SU-DHL-6 (cell line): Measurements from ENCODE around the gene PHOSPHO2.

Experiments
- H2AFZ ChIP-seq: fragments of 200-600 bp; sonication (generic); 2 replicates; pipeline ENCODE4 v1.6.1; 2014; ENCODE audit warnings: low read depth, mild to moderate bottlenecking, moderate library complexity, mixed read lengths, antibody characterized with exemption, low read length; ENCODE audit not compliant: severe bottlenecking
- H3F3A ChIP-seq: fragments of 200-600 bp; shearing (Covaris generic); 2 replicates; pipeline ENCODE4 v1.6.0; 2016; ENCODE audit warnings: antibody characterized with exemption, mild to moderate bottlenecking; ENCODE audit not compliant: insufficient read depth
- H3K27ac ChIP-seq: fragments of 200-600 bp; sonication (generic); 2 replicates; pipeline ENCODE4 v1.5.1; 2016; ENCODE audit warnings: low read depth, mild to moderate bottlenecking, low read length, moderate library complexity, mixed read lengths
- H3K27me3 ChIP-seq: fragments of 200-600 bp; sonication (generic), shearing (Covaris generic); 2 replicates; pipeline ENCODE4 v1.6.0; 2014; ENCODE audit warnings: mild to moderate bottlenecking, low read length
- H3K36me3 ChIP-seq: fragments of 200-600 bp; sonication (generic); 2 replicates; pipeline ENCODE4 v1.6.1; 2014; ENCODE audit warnings: mild to moderate bottlenecking, low read length, mixed read lengths
- H3K4me2 ChIP-seq: fragments of 300-600, 200-600 bp; shearing (Covaris generic), sonication (generic); 2 replicates; pipeline ENCODE4 v1.6.0; 2014; ENCODE audit warnings: low read length, low read depth, mild to moderate bottlenecking; ENCODE audit not compliant: poor library complexity, severe bottlenecking
- H3K4me3 ChIP-seq: fragments of 200-600 bp; sonication (generic); 2 replicates; pipeline ENCODE4 v1.5.1; 2014; ENCODE audit warnings: antibody characterized with exemption, low read length, mild to moderate bottlenecking, mixed read lengths; ENCODE audit not compliant: insufficient read depth, poor library complexity, severe bottlenecking
- H3K79me2 ChIP-seq: fragments of 200-600 bp; sonication (generic); 2 replicates; pipeline ENCODE4 v1.6.1; 2014; ENCODE audit warnings: mild to moderate bottlenecking, low read length, moderate library complexity; ENCODE audit not compliant: insufficient read depth
- H3K9ac ChIP-seq: fragments of 200-600 bp; sonication (generic); 2 replicates; pipeline ENCODE4 v1.7.0; 2014; ENCODE audit warnings: mild to moderate bottlenecking, low read length
- H3K9me2 ChIP-seq: fragments of 200-600 bp; sonication (generic); replicated peaks from 2 replicates; pipeline ENCODE4 v1.6.1; 2014; ENCODE audit warnings: low read length; ENCODE audit not compliant: insufficient read depth
- H3K9me3 ChIP-seq: fragments of 200-600 bp; sonication (generic); 2 replicates; pipeline ENCODE4 v1.6.1; 2014; ENCODE audit warnings: low read length, mixed read lengths; ENCODE audit not compliant: insufficient read depth
- H4K20me1 ChIP-seq: fragments of 200-600 bp; sonication (generic); 2 replicates; pipeline ENCODE4 v1.6.1; 2014; ENCODE audit warnings: low read depth, mild to moderate bottlenecking, antibody characterized with exemption, low read length, moderate library complexity, mixed read lengths
- EZH2phosphoT487 ChIP-seq: fragments of 200-600 bp; sonication (generic), shearing (Covaris generic); conservative IDR thresholded peaks from 2 replicates; pipeline ENCODE4 v1.6.1; 2018; ENCODE audit warnings: mild to moderate bottlenecking, antibody characterized with exemption, low read length, moderate library complexity, mixed read lengths
- TF ChIP-seq, protein P1 (sequence below): fragments of 200-600 bp; sonication (generic); IDR thresholded peaks from one replicate; pipeline ENCODE4 v1.5.1; 2017; ENCODE audit warnings: antibody characterized with exemption, mild to moderate bottlenecking, low read length, moderate library complexity; ENCODE audit not compliant: insufficient read depth, poor library complexity, severe bottlenecking

The PHOSPHO2 gene

DNA sequence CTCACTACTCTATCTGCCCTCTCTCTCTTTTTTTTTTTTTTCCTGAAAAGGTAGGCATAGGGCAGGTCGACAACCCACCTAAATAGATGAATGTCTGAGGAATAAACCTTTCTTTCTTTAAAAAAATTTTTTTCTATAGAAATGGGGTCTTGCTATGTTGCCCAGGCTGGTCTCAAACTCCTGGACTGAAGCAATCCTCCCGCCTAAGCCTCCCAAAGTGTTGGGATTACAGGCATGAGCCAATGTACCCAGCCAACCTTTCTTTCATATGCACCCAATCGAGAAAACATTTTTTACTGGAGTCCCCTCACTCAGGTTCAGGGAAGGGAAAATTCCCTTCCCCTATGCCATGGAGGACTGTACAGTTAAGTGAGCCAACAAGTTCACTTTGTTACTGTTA, 31.0 kb upstream of the PHOSPHO2 start:
- no peaks in the 10 kb centered on the region for H4K20me1 ChIP-seq
- no peaks in the 10 kb centered on the region for H3F3A ChIP-seq
- no peak for TF ChIP-seq EZH2phosphoT487
- TF ChIP-seq, protein P1, sequence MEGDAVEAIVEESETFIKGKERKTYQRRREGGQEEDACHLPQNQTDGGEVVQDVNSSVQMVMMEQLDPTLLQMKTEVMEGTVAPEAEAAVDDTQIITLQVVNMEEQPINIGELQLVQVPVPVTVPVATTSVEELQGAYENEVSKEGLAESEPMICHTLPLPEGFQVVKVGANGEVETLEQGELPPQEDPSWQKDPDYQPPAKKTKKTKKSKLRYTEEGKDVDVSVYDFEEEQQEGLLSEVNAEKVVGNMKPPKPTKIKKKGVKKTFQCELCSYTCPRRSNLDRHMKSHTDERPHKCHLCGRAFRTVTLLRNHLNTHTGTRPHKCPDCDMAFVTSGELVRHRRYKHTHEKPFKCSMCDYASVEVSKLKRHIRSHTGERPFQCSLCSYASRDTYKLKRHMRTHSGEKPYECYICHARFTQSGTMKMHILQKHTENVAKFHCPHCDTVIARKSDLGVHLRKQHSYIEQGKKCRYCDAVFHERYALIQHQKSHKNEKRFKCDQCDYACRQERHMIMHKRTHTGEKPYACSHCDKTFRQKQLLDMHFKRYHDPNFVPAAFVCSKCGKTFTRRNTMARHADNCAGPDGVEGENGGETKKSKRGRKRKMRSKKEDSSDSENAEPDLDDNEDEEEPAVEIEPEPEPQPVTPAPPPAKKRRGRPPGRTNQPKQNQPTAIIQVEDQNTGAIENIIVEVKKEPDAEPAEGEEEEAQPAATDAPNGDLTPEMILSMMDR: no peak
- no peak overlapping the region for H3K27ac ChIP-seq
- H3K9me3 ChIP-seq: no peaks in the 10 kb centered on the region
- no peak overlapping the region for H3K9ac ChIP-seq
- no peak overlapping the region for H2AFZ ChIP-seq
- no peak overlapping the region for H3K4me3 ChIP-seq
- H3K4me2 ChIP-seq: no peak overlapping the region
- H3K9me2 ChIP-seq: no peaks in the 10 kb centered on the region
- no peaks in the 10 kb centered on the region for H3K27me3 ChIP-seq
- H3K36me3 ChIP-seq: no peaks in the 10 kb centered on the region
- H3K79me2 ChIP-seq: no peaks in the 10 kb centered on the region

DNA sequence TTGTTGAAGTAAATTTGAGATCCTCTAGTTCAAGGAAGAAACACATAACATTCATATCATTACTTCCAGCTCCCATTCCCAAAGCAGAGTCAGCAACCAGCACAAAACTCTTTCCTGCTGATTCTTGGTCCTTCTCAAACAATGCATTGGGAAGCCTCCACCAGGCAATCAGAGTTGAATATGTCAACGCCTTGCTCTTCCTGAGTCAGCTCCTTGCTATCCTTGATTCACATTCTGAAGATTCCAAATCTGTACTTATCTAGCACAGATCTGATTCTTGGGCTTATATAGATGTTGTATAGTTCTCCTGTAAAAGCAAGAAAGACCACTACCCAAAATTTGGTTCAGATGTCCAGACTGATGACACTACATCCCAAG, 29.7 kb upstream of the PHOSPHO2 start:
- Histone ChIP-seq H3F3A (no peaks in the 10 kb centered on the region), H3K27me3 (no peaks in the 10 kb centered on the region), H3K79me2 (no peaks in the 10 kb centered on the region), H2AFZ (no peak overlapping the region), H3K4me2 (no peak overlapping the region), H3K27ac (no peak overlapping the region), H3K9me3 (no peaks in the 10 kb centered on the region), H3K36me3 (no peaks in the 10 kb centered on the region), H3K4me3 (no peak overlapping the region), H3K9me2 (no peaks in the 10 kb centered on the region), H4K20me1 (no peaks in the 10 kb centered on the region), H3K9ac (no peak overlapping the region)
- TF ChIP-seq, protein P1: no peak
- no peak for TF ChIP-seq EZH2phosphoT487

DNA sequence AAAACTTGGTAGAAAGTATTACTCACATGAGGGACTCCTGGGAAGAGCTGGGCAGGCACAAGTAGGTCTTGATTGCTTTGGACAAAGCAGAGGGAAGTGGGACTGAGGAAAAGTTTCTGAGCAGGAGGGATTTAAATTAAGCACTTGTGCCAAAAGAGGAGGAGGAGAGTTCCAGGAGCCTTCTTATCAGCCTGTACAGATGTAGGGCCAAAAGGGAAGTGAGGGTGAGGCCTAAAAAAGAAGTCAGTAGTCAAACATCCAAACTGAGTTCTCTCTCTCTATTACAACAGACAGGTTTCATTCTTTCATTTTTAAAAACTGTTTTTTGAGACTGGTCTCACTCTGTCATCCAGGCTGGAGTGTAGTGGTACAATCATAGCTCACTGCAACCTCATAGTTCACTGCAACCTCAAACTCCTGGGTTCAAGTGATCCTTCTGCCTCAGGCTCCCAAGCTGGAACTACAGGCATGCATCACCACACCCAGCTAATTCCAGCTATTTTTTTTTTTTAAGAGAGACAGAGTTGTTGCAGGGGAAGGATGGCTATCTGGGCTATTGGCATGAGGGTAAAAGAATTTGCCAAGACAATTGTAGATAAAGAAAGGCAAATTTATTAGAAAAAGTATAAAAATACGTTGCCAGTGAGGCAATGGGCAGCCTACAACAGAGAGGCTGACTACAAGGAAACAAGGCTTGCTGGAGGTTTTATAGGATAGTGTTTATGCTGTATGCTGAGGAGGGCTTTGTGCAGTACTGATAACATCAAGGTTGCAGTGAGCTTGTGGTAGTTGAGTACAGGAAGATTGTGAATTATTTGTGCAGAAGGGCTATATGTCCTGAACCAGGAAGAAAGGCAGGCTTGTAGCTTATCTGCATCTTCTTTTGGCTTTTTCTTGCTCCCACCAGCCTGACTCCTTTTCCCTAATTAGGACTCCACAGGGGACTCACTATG, 29.0 kb upstream of the PHOSPHO2 start:
- no peak for TF ChIP-seq EZH2phosphoT487
- TF ChIP-seq, protein P1: no peak
- no peaks in the 10 kb centered on the region for H4K20me1 ChIP-seq
- H3K9ac ChIP-seq: no peak overlapping the region
- no peaks in the 10 kb centered on the region for H3F3A ChIP-seq
- no peaks in the 10 kb centered on the region for H3K36me3 ChIP-seq
- H3K4me2 ChIP-seq: no peak overlapping the region
- H3K27me3 ChIP-seq: no peaks in the 10 kb centered on the region
- H3K4me3 ChIP-seq: no peak overlapping the region
- H3K79me2 ChIP-seq: no peaks in the 10 kb centered on the region
- H3K27ac ChIP-seq: no peak overlapping the region
- no peaks in the 10 kb centered on the region for H3K9me2 ChIP-seq
- no peaks in the 10 kb centered on the region for H3K9me3 ChIP-seq
- no peak overlapping the region for H2AFZ ChIP-seq
